Measurements from ENCODE around the gene GADD45GIP1. TPM values are rescaled to one million over a fixed set of nuclear protein-coding genes. Genes with fewer than 3 reads are reported as not detected.

The GADD45GIP1 gene
- total RNA-seq, 1 experiment from 2014 or later: 36.7 TPM

DNA sequence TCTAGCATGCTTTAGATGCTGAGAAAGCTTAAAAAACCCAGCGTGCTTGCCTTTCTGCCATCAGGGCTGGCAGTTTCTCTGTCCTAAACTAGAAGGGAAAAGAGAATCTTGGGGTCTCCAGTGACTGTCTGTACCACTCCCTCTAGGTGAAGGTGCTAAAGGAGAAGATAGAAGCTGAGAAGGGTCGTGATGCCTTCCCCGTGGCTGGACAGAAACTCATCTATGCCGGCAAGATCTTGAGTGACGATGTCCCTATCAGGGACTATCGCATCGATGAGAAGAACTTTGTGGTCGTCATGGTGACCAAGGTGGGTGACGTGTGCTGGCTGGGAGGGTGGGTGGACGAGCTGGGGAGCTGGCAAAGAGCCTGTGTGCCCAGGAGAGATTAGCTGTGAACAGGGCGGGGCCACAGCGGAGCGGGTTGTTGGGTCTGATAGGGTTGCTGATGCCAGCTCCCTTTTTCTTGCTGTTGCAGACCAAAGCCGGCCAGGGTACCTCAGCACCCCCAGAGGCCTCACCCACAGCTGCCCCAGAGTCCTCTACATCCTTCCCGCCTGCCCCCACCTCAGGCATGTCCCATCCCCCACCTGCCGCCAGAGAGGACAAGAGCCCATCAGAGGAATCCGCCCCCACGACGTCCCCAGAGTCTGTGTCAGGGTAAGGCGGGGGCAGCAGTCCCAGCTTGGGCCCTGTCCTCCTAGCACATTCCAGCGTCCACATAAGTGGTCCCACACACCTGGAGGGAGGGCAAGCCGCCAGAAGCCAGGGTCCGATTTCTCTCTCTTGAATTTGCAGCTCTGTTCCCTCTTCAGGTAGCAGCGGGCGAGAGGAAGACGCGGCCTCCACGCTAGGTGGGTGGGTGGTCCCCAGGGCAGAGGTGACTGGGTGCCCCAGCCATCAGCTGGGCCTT, 9.1 kb downstream of the GADD45GIP1 start:
- Histone ChIP-seq H3K27me3 (ENCODE audit: control insufficient read depth, insufficient read depth, low read length) (no peaks in the 10 kb centered on the region), H3K9me3 (ENCODE audit: control insufficient read depth, insufficient read depth, low read depth, low read length) (no peaks in the 10 kb centered on the region), H3K4me3 (ENCODE audit: low read depth in 2 of 2, low read length in 2 of 2) (no peak overlapping the region), H3K4me1 (ENCODE audit: control insufficient read depth, insufficient read depth, low read length) (peaks cover 20% of the 10 kb centered on the region), H3K27ac (ENCODE audit: low read length) (peak overlapping the region; percentile 98; the same call in 1 of the 2 replicates), H3K36me3 (ENCODE audit: control insufficient read depth, insufficient read depth, low read length) (peaks cover 13% of the 10 kb centered on the region)
- ChIA-PET CTCF (no interaction called here), POLR2A (no interaction called here)
- DNase-seq (ENCODE audit: low read depth, low spot score) (no peak), ATAC-seq (no peak)
- in situ Hi-C loops (cut with HindIII; ENCODE audit: low pct_unique_long_range_greater_than_20kb, low sequenced_read_pairs) (no loop called here), intact Hi-C loops (cut with micrococcal nuclease; ENCODE audit: unreplicated experiment) (no loop called here)
- no peak for TF ChIP-seq SIN3A (IDR thresholded peaks at IDR 0.05; ENCODE audit: borderline replicate concordance, insufficient read depth, low read depth, low read length)
- no peak for TF ChIP-seq POLR2AphosphoS5 (IDR thresholded peaks at IDR 0.05; ENCODE audit: low read depth, low read length)
- no peak for TF ChIP-seq TCF7L2 (IDR thresholded peaks at IDR 0.05; ENCODE audit: low read depth, low read length)
- TF ChIP-seq, protein P1, sequence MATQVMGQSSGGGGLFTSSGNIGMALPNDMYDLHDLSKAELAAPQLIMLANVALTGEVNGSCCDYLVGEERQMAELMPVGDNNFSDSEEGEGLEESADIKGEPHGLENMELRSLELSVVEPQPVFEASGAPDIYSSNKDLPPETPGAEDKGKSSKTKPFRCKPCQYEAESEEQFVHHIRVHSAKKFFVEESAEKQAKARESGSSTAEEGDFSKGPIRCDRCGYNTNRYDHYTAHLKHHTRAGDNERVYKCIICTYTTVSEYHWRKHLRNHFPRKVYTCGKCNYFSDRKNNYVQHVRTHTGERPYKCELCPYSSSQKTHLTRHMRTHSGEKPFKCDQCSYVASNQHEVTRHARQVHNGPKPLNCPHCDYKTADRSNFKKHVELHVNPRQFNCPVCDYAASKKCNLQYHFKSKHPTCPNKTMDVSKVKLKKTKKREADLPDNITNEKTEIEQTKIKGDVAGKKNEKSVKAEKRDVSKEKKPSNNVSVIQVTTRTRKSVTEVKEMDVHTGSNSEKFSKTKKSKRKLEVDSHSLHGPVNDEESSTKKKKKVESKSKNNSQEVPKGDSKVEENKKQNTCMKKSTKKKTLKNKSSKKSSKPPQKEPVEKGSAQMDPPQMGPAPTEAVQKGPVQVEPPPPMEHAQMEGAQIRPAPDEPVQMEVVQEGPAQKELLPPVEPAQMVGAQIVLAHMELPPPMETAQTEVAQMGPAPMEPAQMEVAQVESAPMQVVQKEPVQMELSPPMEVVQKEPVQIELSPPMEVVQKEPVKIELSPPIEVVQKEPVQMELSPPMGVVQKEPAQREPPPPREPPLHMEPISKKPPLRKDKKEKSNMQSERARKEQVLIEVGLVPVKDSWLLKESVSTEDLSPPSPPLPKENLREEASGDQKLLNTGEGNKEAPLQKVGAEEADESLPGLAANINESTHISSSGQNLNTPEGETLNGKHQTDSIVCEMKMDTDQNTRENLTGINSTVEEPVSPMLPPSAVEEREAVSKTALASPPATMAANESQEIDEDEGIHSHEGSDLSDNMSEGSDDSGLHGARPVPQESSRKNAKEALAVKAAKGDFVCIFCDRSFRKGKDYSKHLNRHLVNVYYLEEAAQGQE (IDR thresholded peaks at IDR 0.05; ENCODE audit: insufficient read depth in 1 of 2, low read depth in 2 of 2, low read length in 1 of 2): no peak
- TF ChIP-seq, protein P2, sequence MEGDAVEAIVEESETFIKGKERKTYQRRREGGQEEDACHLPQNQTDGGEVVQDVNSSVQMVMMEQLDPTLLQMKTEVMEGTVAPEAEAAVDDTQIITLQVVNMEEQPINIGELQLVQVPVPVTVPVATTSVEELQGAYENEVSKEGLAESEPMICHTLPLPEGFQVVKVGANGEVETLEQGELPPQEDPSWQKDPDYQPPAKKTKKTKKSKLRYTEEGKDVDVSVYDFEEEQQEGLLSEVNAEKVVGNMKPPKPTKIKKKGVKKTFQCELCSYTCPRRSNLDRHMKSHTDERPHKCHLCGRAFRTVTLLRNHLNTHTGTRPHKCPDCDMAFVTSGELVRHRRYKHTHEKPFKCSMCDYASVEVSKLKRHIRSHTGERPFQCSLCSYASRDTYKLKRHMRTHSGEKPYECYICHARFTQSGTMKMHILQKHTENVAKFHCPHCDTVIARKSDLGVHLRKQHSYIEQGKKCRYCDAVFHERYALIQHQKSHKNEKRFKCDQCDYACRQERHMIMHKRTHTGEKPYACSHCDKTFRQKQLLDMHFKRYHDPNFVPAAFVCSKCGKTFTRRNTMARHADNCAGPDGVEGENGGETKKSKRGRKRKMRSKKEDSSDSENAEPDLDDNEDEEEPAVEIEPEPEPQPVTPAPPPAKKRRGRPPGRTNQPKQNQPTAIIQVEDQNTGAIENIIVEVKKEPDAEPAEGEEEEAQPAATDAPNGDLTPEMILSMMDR (IDR thresholded peaks at IDR 0.05): no peak
- BruUV-seq (replicated peaks): no TSS peak

GRCh38 chr19:12946731-12947496, 10.1 kb downstream of the GADD45GIP1 start:
- Histone ChIP-seq H3K27ac (ENCODE audit: low read length) (peak overlapping the region; percentile 98), H3K4me1 (ENCODE audit: control insufficient read depth, insufficient read depth, low read length) (peaks cover 15% of the 10 kb centered on the region), H3K36me3 (ENCODE audit: control insufficient read depth, insufficient read depth, low read length) (peaks cover 13% of the 10 kb centered on the region), H3K4me3 (ENCODE audit: low read depth in 2 of 2, low read length in 2 of 2) (peak overlapping the region; percentile 89 to 91), H3K27me3 (ENCODE audit: control insufficient read depth, insufficient read depth, low read length) (no peaks in the 10 kb centered on the region), H3K9me3 (ENCODE audit: control insufficient read depth, insufficient read depth, low read depth, low read length) (no peaks in the 10 kb centered on the region)
- no peak for ATAC-seq
- no peak for DNase-seq (ENCODE audit: low read depth, low spot score)
- in situ Hi-C loops (cut with HindIII; ENCODE audit: low pct_unique_long_range_greater_than_20kb, low sequenced_read_pairs): no loop called here
- ChIA-PET CTCF (no interaction called here), POLR2A (interaction anchor here (0.6 kb wide), 1 partner anchor 211 kb away, joined by 11 read pairs; no protein-coding TSS in a partner anchor)
- intact Hi-C loops (cut with micrococcal nuclease; ENCODE audit: unreplicated experiment): no loop called here
- BruUV-seq (replicated peaks): TSS peak; percentile 45
- 0 out of 2 replicates have a peak, but pooled peaks have one; percentile 24 for TF ChIP-seq POLR2AphosphoS5 (IDR thresholded peaks at IDR 0.05; ENCODE audit: low read depth, low read length)
- TF ChIP-seq, protein P2 (IDR thresholded peaks at IDR 0.05): no peak

All from Panc1 (cell line).